K562 (cell line): Measurements from ENCODE around the gene DGCR2. TPM values are rescaled to one million over a fixed set of nuclear protein-coding genes. Genes with fewer than 3 reads are reported as not detected.
A peak's percentile ranks its signal among the peaks of the same experiment; 100 is the strongest.

Experiments used
- CBFA2T2 ChIP-seq: fragments of 450-650 bp; conservative IDR thresholded peaks from 2 replicates; pipeline ENCODE4 v1.6.1; 2017; ENCODE audit warnings: mild to moderate bottlenecking
- CHD1 ChIP-seq: fragments of 200-600 bp; sonication (generic); IDR thresholded peaks from one replicate; pipeline ENCODE4 v1.6.1; 2012; ENCODE audit warnings: mild to moderate bottlenecking, moderate library complexity, low read length, inconsistent platforms
- HNRNPLL ChIP-seq: fragments of 200-400 bp; formaldehyde crosslinking; IDR thresholded peaks from 2 replicates; pipeline ENCODE4 v1.6.1; 2017; ENCODE audit warnings: low read length, low read depth, mild to moderate bottlenecking; ENCODE audit not compliant: poor library complexity, severe bottlenecking
- KLF6 ChIP-seq: fragments of 250-450 bp; sonication (Bioruptor Pico); IDR thresholded peaks from 2 replicates; pipeline ENCODE4 v1.4.0; 2020; ENCODE audit warnings: mild to moderate bottlenecking, moderate library complexity, borderline replicate concordance
- RFX7 ChIP-seq: fragments of 250-450 bp; sonication (Bioruptor Pico); IDR thresholded peaks from 2 replicates; pipeline ENCODE4 v1.5.1; 2021; ENCODE audit warnings: mild to moderate bottlenecking
- SETDB1 ChIP-seq: IDR thresholded peaks from one replicate; pipeline ENCODE4 v1.6.1; 2012; ENCODE audit warnings: low read length, control low read depth, inconsistent platforms
- SRF ChIP-seq, 2 experiments: fragments of 250-450, 450-650 bp in 1 of 2; sonication (Bioruptor Pico) in 1 of 2; sonication (generic) in 1 of 2; formaldehyde crosslinking; IDR thresholded peaks; 2 replicates each; pipeline versions ENCODE4 v1.5.0 to v1.5.1; 2020 to 2022; ENCODE audit warnings: mild to moderate bottlenecking in 1 of 2, missing genetic modification reagents in 1 of 2
- SRSF7 ChIP-seq: fragments of 200-400 bp; formaldehyde crosslinking; optimal IDR thresholded peaks from 2 replicates; pipeline ENCODE3; 2017; ENCODE audit warnings: mild to moderate bottlenecking, low read depth, low read length
- ZNF77 ChIP-seq: fragments of 250-450 bp; sonication (Bioruptor Pico); IDR thresholded peaks from 2 replicates; pipeline ENCODE4 v1.5.0; 2020
- polyA plus RNA-seq, 8 experiments: library from polyadenylated mRNA; depleted of rRNA in 4 of 8; stranded (reverse) in 5 of 8; unstranded in 3 of 8; fragments of >200 nt; fragmentation: Nextera tagmentation in 2 of 8; fragmentation: Illumina TruSeq in 1 of 8; extraction: Ambion mirVana in 2 of 8; extraction: Trizol in 1 of 8; gene quantifications; 2 replicates each; pipeline versions ENCODE4 v1.2.1 to v1.2.3, GENCODE V29; 2011 to 2014; ENCODE audit warnings: inconsistent platforms in 1 of 8, missing spikeins in 1 of 8
- total RNA-seq, 7 experiments: library from RNA; depleted of rRNA in 6 of 7; stranded (reverse); fragments of >200 nt in 6 of 7; fragmentation: Illumina TruSeq in 2 of 7; extraction: Trizol in 2 of 7; gene quantifications; 2 replicates each; pipeline versions ENCODE4 v1.2.1 to v1.2.3, GENCODE V29; 2011 to 2021; ENCODE audit warnings: low replicate concordance in 1 of 7
- TF ChIP-seq, protein P1 (sequence below), 3 experiments: fragments of 200-800 bp in 1 of 3; fragments of 250-450 bp in 1 of 3; fragments of 450-650 bp in 1 of 3; sonication (Bioruptor Pico) in 1 of 3; sonication (Bioruptor generic) in 1 of 3; formaldehyde crosslinking in 1 of 3; IDR thresholded peaks; 2 replicates each; pipeline versions ENCODE4 v1.6.1 to v1.8.0; 2016 to 2022; ENCODE audit warnings: mild to moderate bottlenecking in 2 of 3, missing genetic modification characterization in 2 of 3, missing compliant biosample characterization in 1 of 3, moderate library complexity in 1 of 3
- TF ChIP-seq, protein P2 (sequence below): fragments of 250-450 bp; sonication (Bioruptor Pico); IDR thresholded peaks from 2 replicates; pipeline ENCODE4 v1.4.0; 2020; ENCODE audit warnings: mild to moderate bottlenecking, moderate library complexity
- TF ChIP-seq, protein P3 (sequence below), 2 experiments: fragments of 150-350 bp in 1 of 2; IDR thresholded peaks; 2 replicates each; pipeline ENCODE4 v1.6.1; 2012 to 2016; ENCODE audit warnings: low read depth in 2 of 2, low read length in 2 of 2, mild to moderate bottlenecking in 1 of 2, moderate library complexity in 1 of 2

DGCR2 gene
- total and polyA plus RNA-seq, 9 of the 15 experiments (the other 6 are each of a cell fraction or from before 2014, with no cell fraction given) = 0.69 to 101 (median 56.4) TPM

DNA sequence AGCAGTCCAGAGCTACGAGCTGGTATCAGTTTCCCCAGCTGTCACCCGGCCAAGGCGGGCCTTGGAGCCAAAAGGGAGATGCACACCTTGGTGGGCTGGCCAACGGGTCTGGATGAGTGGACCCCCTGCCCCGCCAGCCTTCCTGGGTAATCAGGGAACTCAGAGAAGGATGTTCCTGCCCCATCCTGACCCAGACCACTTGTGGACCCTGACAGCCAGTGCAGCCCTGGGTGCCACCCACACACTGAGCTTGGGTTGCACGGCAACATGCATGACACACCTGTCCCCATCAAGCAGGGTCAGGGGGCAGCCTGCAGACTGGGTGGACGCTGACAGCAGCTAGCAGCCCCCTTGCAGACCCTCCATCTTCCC, 47.7 kb upstream of the DGCR2 start (continued):
- peak in 1 of 2 experiments; percentile 74; a peak in 1 of 4 replicates for TF ChIP-seq SRF (CRISPR knock-in tag; IDR thresholded peaks at IDR 0.05)
- TF ChIP-seq, protein P1, sequence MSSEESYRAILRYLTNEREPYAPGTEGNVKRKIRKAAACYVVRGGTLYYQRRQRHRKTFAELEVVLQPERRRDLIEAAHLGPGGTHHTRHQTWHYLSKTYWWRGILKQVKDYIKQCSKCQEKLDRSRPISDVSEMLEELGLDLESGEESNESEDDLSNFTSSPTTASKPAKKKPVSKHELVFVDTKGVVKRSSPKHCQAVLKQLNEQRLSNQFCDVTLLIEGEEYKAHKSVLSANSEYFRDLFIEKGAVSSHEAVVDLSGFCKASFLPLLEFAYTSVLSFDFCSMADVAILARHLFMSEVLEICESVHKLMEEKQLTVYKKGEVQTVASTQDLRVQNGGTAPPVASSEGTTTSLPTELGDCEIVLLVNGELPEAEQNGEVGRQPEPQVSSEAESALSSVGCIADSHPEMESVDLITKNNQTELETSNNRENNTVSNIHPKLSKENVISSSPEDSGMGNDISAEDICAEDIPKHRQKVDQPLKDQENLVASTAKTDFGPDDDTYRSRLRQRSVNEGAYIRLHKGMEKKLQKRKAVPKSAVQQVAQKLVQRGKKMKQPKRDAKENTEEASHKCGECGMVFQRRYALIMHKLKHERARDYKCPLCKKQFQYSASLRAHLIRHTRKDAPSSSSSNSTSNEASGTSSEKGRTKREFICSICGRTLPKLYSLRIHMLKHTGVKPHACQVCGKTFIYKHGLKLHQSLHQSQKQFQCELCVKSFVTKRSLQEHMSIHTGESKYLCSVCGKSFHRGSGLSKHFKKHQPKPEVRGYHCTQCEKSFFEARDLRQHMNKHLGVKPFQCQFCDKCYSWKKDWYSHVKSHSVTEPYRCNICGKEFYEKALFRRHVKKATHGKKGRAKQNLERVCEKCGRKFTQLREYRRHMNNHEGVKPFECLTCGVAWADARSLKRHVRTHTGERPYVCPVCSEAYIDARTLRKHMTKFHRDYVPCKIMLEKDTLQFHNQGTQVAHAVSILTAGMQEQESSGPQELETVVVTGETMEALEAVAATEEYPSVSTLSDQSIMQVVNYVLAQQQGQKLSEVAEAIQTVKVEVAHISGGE (CRISPR knock-in tag; IDR thresholded peaks at IDR 0.05) = 0 out of 6 replicates have a peak, but pooled peaks of 1 of the 3 experiments have one; percentile 48
- TF ChIP-seq RFX7 (CRISPR knock-in tag) = no peak
- peak; percentile 26 for TF ChIP-seq SETDB1
- TF ChIP-seq, protein P2, sequence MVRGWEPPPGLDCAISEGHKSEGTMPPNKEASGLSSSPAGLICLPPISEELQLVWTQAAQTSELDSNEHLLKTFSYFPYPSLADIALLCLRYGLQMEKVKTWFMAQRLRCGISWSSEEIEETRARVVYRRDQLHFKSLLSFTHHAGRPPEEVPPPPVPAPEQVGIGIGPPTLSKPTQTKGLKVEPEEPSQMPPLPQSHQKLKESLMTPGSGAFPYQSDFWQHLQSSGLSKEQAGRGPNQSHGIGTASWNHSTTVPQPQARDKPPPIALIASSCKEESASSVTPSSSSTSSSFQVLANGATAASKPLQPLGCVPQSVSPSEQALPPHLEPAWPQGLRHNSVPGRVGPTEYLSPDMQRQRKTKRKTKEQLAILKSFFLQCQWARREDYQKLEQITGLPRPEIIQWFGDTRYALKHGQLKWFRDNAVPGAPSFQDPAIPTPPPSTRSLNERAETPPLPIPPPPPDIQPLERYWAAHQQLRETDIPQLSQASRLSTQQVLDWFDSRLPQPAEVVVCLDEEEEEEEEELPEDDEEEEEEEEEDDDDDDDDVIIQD (CRISPR knock-in tag) = 0 out of 2 replicates have a peak, but pooled peaks have one; percentile 66
- peak; percentile 6 for TF ChIP-seq CHD1
- no peak for TF ChIP-seq CBFA2T2
- TF ChIP-seq ZNF77 (CRISPR knock-in tag) = no peak
- TF ChIP-seq, protein P3, sequence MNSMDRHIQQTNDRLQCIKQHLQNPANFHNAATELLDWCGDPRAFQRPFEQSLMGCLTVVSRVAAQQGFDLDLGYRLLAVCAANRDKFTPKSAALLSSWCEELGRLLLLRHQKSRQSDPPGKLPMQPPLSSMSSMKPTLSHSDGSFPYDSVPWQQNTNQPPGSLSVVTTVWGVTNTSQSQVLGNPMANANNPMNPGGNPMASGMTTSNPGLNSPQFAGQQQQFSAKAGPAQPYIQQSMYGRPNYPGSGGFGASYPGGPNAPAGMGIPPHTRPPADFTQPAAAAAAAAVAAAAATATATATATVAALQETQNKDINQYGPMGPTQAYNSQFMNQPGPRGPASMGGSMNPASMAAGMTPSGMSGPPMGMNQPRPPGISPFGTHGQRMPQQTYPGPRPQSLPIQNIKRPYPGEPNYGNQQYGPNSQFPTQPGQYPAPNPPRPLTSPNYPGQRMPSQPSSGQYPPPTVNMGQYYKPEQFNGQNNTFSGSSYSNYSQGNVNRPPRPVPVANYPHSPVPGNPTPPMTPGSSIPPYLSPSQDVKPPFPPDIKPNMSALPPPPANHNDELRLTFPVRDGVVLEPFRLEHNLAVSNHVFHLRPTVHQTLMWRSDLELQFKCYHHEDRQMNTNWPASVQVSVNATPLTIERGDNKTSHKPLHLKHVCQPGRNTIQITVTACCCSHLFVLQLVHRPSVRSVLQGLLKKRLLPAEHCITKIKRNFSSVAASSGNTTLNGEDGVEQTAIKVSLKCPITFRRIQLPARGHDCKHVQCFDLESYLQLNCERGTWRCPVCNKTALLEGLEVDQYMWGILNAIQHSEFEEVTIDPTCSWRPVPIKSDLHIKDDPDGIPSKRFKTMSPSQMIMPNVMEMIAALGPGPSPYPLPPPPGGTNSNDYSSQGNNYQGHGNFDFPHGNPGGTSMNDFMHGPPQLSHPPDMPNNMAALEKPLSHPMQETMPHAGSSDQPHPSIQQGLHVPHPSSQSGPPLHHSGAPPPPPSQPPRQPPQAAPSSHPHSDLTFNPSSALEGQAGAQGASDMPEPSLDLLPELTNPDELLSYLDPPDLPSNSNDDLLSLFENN (IDR thresholded peaks at IDR 0.05; ENCODE audit: low read depth in 2 of 2, low read length in 2 of 2) = 0 out of 4 replicates have a peak, but pooled peaks of 1 of the 2 experiments have one; percentile 4
- no peak for TF ChIP-seq SRSF7
- TF ChIP-seq KLF6 = no peak
- peak; percentile 3 for TF ChIP-seq HNRNPLL
- TF ChIP-seq, all 486 proteins: peak for 19
